ENCODE measurements around the gene ILDR2.

Gene ILDR2, protein sequence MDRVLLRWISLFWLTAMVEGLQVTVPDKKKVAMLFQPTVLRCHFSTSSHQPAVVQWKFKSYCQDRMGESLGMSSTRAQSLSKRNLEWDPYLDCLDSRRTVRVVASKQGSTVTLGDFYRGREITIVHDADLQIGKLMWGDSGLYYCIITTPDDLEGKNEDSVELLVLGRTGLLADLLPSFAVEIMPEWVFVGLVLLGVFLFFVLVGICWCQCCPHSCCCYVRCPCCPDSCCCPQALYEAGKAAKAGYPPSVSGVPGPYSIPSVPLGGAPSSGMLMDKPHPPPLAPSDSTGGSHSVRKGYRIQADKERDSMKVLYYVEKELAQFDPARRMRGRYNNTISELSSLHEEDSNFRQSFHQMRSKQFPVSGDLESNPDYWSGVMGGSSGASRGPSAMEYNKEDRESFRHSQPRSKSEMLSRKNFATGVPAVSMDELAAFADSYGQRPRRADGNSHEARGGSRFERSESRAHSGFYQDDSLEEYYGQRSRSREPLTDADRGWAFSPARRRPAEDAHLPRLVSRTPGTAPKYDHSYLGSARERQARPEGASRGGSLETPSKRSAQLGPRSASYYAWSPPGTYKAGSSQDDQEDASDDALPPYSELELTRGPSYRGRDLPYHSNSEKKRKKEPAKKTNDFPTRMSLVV

DNA sequence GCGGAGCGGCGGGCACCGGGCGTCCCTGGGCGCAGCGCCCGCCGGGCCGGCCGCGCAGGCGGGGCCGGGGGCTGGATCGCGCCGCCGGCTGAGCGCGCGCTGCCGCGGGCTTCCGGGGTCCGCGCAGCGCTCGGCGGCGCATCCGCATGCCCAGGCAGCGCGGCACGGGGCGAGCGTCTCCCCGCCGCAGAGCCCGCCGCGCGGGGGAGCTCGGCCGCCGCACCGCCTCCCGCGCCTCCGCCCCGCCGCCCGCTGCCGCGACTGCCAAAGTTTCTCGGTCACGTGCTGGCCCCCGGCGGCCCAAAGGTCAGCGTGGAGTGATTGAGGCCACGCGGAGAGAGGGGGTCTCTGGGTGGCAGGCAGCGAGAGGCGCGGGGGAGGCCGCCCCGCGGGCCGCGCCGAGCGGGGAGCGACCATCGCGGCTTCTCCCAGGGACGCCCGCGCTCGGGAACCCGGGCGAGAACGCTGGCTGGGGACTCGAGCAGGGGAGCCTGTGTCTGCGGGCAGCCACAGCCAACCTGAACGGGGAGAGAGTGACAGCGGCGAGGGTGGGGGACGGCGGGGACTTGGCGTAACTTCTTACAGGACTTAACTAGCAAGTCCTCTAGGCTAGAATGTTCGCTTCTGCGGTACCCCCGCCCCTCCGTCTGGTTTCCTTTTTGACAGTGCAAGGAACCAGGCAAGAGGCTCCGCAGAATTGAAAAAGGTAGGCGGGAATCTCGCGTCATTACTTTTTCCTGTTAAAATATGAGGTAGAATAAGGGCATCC lies at the start of gene ILDR2:
Gene ILDR2, minus strand, starts transcription at position 180 of the 769 bp plus-strand sequence. CDS start 272 bp downstream, outside the sequence.
- no peak for DNase-seq

DNA sequence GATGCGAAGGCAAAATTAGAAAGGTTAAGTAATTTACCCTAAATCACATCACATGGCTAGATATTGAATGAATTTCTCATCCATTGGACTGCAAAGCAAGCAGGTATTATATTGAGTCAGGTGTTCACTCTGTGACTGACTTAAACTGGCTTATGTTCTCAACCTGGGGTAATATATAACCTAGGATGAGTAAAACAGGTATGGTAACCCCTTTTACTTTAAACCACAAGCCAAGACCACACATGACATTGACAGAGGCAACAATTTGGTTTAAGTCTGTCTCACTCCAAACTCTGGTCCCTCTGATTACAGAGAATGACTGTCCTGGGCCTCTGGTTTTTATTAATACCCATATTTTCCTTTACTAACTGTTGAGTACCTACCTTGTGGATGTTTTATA lies 47.0 kb upstream of the ILDR2 start:
- no peak for DNase-seq

DNA sequence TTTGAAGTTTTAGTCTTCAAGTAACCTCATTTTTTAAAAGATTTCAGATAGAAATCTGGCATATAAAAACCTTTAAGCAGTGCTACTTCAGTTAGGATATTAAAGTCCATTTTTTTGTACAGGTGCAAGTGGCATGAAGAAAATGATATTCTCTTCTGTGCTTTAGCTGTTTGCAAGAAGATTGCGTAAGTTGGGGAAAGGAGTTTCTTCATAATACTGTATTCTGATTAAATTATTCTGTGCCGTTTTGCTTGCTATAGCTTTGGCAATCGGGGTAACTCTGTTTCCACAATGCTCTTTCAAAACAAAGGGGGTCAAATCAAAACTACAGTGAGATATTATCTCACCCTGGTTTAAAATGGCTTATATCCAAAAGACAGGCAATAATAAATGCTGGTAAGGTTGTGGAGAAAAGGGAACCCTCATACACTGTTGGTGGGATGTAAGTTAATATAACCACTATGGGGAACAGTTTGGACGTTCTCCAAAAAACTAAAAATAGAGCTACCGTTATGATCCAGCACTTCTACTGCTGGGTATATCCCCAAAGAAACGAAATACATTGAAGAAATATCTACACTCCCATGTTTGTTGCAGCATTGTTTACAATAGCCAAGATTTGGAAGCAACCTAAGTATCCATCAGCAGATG lies 40.9 kb upstream of the ILDR2 start:
- peak; percentile 27 for DNase-seq

DNA sequence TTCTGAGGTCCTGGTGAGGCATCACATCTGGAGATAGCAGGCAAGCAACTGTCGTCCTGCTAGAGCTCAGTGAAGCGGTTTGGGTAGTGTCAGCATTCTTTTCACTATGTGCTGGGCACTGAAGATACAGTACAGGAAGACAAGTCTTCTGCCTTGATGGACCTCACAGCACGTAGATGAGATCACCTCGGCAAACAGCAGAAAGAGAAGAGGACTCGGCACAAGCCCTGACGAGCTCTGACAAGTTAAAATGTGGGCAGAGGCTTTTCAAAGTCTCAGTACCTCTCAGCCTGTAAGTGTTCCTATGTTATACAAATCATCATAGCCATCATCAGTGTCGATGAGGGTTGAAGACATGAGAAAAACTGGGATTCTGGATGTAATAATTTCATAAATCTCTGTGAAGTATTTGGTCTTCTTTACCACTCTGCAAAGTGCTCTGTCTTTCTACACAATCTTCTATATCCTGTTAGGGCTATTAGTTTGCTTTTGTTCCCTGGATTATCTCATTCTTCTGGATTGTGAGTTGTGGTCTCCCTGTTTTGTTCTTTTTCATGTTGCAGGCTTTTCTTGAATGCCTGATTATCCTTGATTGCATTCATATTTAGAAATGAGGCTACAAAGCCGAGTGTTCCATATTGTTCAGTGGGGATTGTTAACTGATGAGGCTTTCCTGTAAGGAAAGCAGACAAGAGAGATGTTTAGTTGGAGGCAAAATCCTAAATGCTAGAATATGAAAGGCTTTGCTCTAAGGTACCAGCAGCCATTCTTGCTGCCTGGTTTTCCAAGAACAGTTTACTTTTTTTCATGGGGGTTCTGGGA lies 38.0 kb upstream of the ILDR2 start:
- no peak for DNase-seq

DNA sequence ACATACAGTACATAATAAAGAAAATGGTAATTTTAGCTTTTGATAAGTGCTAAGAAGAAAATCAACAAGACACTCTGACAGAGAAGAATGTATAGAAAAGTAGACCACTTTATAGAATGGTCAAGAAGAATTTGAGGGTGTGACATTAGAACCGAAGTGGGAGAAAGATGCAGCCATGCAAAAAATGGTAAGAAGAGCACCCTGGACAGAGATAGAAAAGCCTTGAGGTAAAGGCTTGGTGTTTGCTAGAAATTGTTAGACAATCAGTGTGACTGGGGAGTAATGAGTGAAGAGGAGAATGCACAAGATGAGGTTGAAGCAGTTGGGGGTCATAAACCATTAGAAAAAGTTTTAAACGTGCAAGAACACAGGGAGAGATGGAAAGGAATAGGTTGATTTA lies 37.2 kb upstream of the ILDR2 start:
- DNase-seq, result no peak

DNA sequence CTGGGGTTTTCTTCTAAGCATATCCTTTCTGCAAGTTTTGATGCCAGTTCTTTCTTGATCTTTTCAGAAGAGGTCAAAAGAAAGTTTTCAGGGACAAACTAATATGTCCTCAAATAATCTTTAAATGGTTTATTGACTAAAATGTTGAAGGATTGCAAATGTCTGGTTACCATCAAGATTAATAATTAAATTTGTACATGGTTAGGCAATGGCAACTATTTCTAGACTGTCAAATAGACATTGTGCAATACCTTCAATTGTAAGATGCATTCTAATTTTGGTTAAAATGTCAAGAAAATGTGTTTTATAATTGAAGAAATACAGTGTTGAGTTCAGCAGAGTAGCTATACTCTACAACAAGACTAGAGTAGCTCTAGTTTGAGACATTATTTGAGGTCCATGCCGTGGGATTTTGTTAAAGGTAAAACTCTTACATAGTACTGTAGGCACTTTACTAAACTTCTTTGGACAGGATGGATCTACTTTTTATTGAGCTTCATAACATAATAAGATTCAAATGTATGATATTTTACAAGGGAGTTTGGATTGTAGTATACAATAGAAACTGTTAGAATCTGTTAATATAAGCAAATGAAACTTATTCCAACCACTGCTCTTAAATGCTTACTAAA lies 36.3 kb upstream of the ILDR2 start:
- no peak for DNase-seq

DNA sequence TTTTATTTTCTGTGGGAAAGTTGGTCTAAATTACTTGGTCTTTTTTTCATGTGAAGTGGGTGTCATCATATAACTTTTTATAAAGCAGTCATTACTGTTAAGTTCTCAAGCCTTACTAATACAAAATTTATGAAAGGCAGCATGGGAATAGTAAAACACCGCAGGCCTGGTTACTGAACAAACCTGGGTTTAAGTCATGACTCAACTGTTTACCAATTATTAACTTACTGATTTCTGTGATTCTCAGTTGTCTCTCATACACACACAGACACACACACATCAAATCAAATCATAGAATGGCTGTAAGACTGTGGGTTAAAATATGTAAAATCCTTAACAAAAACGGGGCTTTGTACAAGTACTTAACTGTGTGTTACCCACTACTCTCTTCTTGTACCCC lies 28.4 kb upstream of the ILDR2 start:
- DNase-seq, result no peak

DNA sequence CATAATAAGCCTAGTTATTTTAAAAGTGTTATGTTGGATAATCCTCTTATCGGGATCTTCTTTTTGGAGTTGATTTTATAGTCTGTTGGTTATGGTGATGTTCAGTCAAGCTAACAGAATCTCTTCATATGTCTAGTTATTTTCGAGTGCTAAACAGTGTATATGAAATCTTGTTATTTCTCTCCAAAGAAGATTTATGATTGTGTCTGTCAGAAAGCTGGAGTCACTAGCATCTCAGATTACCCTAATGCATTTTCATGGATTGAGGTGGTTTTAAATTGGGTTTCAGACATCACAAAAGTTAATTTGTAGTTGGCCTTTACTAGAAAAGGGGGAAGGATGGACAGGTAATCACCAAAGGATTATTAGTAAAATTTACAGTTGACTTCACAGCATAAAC lies 27.0 kb upstream of the ILDR2 start:
- DNase-seq, result no peak

DNA sequence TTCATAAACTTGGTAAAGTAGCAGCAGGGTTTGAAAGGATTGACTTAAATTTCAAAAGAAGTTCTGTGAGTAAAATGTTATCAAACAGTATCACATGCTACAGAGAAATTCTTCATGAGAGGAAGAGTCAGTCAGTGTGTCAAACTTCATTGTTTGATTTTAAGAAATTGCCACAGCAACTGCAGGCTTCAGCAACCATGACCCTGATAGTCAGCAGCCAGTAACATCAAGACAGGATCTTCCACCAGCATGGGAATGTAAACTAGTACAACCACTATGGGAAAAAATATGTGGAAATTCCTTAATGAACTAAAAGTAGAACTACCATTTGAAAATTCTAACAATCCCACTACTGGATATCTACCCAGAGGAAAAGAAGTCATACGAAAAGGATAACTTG lies 25.2 kb upstream of the ILDR2 start:
- DNase-seq, result no peak

DNA sequence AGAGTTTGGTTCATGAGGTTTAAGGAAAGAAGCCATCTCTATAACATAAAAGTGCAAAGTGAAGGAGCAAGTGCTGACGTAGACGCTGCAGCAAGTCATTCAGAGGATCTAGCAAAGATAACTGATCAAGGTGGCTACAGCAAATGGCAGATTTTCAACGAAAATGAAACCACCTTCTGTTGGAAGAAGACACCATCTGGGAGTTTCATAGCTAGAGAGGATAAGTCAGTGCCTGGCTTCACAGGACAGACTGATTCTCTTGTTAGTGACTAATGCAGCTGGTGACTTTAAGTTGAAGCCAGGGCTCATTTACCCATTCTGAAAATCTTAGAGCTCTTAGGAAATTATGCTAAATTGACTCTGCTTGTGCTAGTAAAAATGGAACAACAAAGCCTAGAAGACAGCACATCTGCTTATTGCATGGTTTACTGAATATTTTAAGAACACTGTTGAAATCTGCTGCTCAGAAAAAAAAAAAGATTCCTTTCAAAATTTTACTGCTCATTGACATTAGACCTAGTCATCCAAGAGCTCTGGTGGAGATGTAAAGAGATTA lies 24.2 kb upstream of the ILDR2 start:
- DNase-seq, result no peak

DNA sequence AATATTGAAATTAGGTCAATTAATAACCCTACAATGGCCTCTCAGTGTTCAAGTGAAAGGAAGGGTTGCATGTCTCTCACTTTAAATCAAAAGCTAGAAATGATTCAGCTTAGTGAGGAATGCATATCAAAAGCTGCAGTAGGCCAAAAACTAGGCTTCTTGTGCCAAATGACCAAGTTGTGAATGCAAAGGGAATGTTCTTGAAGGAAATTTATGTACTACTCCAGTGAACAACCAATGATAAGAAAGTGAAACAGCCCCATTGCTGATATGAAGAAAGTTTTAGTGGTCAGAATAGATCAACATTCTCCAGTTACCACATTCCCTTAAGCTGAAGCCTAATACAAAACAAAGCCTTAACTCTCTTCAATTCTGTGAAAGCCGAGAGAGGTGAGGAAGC lies 23.7 kb upstream of the ILDR2 start:
- DNase-seq, result no peak

DNA sequence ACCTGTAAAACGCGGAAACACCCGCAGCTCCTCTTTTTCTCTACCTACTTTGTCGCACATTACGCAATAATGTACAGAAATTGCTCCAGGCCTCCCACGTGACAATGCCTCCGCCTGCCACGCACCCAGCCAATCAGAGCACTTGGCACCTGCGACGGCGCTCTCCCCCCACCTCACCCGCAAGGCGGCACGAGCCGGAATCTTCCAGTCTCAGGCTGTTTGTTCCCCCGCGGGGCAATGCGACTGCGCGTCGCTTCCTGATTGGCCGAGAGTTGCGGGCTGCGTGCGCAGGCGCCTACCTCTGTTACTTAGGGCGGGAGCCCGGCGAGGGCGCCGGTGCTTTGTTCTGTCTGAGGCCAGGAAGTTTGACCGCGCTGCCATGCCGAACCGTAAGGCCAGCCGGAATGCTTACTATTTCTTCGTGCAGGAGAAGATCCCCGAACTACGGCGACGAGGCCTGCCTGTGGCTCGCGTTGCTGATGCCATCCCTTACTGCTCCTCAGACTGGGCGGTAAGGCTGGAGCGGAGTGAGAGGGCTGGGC lies 13.7 kb upstream of the ILDR2 start, which contains the start of gene MAEL:
Gene MAEL, plus strand, starts transcription at position 307 of the 542 bp plus-strand sequence. Its CDS starts 73 bp downstream, at position 380.
- no peak for DNase-seq

DNA sequence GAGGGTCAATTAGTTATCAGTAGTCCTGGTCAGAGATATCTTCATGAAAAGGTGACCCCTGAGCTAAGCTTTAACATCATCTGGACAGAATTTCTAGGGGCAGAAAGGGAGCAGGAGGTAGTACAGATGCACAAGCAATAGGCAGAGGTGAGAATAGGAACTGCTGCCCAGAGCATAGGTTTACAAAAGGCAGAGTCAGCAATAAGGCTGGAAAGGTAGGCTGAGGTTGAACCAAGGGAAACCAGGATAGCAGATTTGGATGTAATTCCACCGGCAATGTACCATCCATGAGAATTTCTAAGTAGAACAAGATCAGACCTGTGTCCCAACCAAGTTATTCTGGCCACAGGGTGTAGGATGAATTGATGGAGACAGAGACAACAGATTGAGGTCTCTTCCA lies 6.2 kb upstream of the ILDR2 start:
- DNase-seq, result no peak

DNA sequence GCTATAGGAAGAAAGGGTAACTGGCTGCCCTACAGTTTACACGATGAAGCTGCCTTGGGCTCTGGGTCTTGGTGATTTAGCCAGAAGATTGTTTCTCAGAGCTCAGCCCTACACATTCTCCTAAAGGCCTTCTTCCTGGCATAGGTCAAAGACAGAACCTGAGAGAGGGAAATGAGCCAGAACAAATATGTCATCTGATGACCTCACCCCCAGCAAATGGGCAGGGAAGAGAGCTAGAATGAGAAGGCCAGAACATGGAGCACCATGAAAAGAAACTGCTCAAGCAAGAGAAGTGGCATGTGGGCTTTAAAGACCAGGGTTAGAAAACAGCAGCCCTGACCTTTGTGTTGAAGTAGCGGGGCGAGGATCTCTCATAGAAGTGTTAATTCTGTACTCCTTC lies 5.5 kb upstream of the ILDR2 start:
- DNase-seq, result no peak

DNA sequence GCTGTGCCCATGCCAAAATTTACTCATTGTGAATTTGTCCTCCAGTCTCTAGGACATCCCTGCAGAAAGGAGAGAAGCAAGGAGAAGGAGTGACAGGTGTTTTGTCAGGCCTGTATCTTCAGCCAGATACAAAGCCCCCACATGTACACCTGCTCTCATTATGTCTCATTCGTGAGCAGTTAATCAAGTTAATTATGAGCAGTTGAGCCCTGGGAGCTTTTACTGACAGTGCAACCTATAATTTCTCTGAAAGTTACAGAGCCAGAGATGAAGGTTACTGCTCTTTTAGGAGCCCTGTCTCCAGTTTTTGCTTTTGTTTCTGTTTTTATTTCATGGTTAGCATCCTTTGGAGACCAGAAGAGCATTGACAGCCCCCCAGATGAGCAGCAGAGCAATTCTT lies 5.0 kb upstream of the ILDR2 start:
- no peak for DNase-seq

DNA sequence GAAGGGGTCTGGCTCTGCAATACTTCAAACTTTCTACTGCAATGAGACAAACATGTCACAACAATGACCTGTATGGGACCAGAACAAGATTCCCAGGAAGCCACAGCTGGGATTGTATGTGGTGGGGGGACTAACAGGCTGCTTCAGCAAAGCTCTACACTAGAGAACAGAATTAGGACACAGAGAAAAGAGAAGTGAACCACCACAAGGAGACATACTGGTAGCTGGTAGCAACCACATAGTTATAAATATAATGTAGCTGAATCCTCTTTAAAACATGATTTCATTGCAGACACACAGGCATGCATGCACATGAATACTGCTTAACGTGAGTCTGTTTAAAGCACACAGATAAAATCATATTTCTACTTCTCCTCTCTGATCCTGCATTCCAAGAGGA lies 3.5 kb upstream of the ILDR2 start:
- DNase-seq, result peak; percentile 77

DNA sequence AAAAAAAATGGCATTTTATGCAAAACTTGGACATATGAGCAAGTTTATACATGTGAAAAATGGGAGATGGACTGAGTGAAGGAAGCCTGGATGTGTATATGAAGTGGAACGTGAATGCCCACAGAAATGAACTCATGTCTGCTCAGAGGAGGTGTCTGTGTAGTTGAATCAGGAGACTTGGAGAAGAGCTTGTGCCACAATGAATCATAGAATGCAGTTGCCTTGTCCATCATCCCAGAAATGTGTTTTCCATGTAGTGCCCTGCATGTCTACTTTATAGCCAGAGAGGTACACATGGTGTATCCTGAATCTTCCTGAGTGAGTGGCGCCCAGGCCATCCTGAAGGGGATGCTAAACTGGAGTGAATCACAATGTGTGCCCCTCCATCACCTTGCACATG lies 2.6 kb upstream of the ILDR2 start:
- DNase-seq, result no peak

DNA sequence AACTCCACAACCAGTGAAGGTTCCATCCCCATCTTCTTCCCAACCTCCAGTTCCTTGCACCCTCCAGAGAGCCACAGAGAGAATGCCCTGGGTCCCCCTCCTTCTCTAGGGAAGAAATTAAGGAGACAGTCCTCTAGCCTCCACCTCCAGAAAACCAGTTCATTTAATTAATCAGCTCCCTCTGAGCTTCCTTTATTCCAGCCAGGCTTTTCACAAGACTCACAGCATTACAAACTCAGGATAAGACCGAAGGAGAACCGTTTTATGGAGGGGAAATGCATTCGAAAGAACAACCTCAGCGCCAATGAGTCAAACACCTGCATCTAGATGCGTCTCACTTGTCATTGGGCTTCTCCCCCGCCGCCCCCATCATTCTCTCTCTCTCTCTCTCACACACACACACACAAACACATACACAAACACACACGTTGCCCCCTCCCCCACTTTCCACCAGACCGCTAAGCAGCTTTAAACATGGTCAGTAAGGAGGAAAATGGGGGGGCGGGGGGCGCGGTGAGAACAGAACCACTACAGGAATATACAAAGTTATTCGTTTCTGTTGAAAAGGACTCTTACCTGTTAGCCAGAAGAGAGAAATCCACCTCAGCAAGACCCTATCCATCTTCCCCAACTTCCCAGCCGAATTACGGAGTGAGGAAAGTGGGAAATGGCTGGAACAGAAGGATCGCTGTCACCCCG lies 544 bp downstream of the ILDR2 start:
- DNase-seq, result no peak

DNA sequence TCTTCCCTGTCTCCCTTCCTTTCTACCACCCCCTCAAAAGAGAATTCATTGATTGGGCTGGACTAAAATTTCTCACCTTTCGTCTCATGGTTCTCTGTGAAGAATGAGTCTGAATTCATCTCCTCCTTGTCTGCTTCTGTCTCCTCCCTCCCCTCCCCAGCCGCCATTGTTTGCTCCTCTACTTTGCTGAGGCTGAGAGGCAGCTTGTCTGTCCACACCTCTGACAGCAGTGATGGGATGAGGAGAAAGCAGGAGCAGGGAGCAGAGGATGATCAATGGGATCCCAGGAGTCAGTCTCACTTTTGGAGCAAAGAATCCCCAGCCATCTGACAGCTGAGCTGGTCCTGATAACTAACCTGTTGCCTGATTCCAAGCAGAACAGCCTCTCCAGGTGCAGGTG lies 2.5 kb downstream of the ILDR2 start:
- DNase-seq, result no peak

DNA sequence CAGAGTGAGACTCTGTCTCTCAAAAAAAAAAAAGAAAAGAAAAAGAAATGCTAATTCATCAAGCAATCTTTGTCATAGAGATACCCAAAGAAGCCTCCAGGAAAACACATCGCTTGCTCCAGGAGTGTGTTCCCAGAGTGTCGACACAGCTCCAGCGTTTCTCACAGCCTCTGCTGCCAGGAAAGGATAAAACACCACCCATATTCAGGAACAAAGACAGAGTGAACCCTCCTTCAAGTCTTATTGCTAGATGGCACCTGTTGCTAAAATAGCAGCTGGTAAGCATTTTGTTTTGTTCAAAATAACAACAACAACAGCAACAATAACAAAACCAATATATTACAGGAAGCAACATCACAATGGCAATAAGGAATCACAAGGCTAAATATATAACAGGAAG lies 3.1 kb downstream of the ILDR2 start:
- DNase-seq, result no peak

DNA sequence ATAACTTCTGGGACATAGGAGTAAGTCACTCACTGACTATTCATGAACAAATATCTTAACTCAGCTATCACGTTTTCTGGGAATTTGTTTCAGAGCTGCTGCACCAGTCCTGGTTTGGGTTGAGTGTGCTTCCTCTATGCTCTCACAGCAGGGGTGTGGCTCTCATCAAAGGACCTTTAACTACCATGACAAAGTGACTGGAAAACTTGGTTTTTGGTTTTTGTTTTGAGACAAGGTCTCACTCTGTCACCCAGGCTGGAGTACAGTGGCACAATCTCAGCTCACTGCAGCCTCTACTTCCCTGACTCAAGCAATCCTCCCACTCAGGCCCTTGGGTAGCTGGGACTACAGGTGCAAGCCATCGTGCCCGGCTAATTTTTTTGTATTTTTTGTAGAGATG lies 4.1 kb downstream of the ILDR2 start:
- DNase-seq, result no peak
